ENCODE data around the gene RNPEP.
"Not testable (repeated sequence)": the region's sequence is repeated elsewhere in the genome, so short reads cannot be mapped to it uniquely, and the experiment has no call there.

The RNPEP gene

DNA sequence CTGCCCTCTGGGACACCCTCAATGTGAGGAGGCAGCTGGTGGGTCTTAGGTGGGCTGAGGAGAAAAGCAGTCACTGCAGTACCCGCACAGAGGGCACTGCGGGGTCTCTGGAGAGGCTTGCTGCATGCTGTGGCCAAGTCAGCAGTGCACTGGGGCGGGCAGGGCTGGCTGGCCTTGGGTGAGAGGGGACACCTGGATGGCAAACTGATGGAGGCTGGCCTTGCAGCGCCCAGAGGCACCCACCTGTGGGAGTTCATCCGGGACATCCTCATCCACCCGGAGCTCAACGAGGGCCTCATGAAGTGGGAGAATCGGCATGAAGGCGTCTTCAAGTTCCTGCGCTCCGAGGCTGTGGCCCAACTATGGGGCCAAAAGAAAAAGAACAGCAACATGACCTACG lies 31.2 kb downstream of the RNPEP start:
- H3K4me3 ChIP-seq (ENCODE audit: low read length), result no peak overlapping the region
- no peaks in the 10 kb centered on the region for H3K27me3 ChIP-seq (ENCODE audit: control insufficient read depth, insufficient read depth, low read length)
- no peak overlapping the region for H3K9ac ChIP-seq (ENCODE audit: low read length)
- no peaks in the 10 kb centered on the region for H3K9me3 ChIP-seq (ENCODE audit: control insufficient read depth, low read depth, low read length)
- H3K27ac ChIP-seq (ENCODE audit: low read length), result no peak overlapping the region
- peaks cover 20% of the 10 kb centered on the region for H3K4me1 ChIP-seq (ENCODE audit: control insufficient read depth, low read depth, low read length)
- H3K36me3 ChIP-seq (ENCODE audit: control insufficient read depth, low read depth, low read length), result peaks cover 14% of the 10 kb centered on the region

DNA sequence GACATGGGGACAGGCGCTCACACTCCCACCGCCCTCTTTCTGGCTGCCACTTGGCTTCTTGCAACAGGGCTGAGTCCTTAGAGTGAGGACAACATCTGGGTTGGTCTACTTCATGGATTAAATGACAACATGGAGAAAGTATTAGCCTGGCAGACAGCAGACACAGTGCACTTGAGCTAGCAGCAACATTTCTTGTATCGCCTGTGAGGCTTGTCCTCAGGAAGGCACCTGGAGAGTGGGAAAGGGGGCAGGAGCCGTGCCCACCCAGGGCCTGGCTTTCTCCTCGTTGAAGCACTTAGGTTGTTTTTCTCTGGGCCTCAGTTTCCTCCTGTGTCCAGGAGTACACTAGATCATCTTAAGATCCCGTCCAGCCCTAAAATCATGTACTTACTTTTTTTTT lies 31.6 kb downstream of the RNPEP start:
- H3K4me3 ChIP-seq (ENCODE audit: low read length), result no peak overlapping the region
- H3K27ac ChIP-seq (ENCODE audit: low read length), result no peak overlapping the region
- H3K27me3 ChIP-seq (ENCODE audit: control insufficient read depth, insufficient read depth, low read length), result no peaks in the 10 kb centered on the region
- no peak overlapping the region for H3K9ac ChIP-seq (ENCODE audit: low read length)
- peaks cover 14% of the 10 kb centered on the region for H3K36me3 ChIP-seq (ENCODE audit: control insufficient read depth, low read depth, low read length)
- H3K4me1 ChIP-seq (ENCODE audit: control insufficient read depth, low read depth, low read length), result peaks cover 16% of the 10 kb centered on the region
- no peaks in the 10 kb centered on the region for H3K9me3 ChIP-seq (ENCODE audit: control insufficient read depth, low read depth, low read length)

DNA sequence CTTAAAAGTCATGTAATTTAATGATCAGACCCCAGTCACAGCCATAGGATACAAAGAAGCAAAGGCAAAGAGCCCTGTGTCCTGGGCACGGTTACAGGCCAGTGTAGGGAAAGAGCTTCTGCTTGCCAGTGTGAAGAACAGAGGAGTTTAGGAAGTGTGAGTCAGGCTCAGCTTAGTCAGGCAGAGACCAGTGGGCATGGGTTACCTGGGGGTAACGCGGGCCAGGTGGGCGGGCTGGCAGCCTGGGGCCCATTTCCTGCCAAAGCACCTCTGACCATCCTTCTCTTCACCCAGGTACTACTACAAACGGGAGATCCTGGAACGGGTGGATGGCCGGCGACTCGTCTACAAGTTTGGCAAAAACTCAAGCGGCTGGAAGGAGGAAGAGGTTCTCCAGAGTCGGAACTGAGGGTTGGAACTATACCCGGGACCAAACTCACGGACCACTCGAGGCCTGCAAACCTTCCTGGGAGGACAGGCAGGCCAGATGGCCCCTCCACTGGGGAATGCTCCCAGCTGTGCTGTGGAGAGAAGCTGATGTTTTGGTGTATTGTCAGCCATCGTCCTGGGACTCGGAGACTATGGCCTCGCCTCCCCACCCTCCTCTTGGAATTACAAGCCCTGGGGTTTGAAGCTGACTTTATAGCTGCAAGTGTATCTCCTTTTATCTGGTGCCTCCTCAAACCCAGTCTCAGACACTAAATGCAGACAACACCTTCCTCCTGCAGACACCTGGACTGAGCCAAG lies 32.6 kb downstream of the RNPEP start:
- Histone ChIP-seq H3K27ac (ENCODE audit: low read length) (no peak overlapping the region), H3K4me1 (ENCODE audit: control insufficient read depth, low read depth, low read length) (peaks cover 7% of the 10 kb centered on the region), H3K4me3 (ENCODE audit: low read length) (no peak overlapping the region), H3K9me3 (ENCODE audit: control insufficient read depth, low read depth, low read length) (no peaks in the 10 kb centered on the region), H3K9ac (ENCODE audit: low read length) (no peak overlapping the region), H3K27me3 (ENCODE audit: control insufficient read depth, insufficient read depth, low read length) (no peaks in the 10 kb centered on the region), H3K36me3 (ENCODE audit: control insufficient read depth, low read depth, low read length) (peaks cover 14% of the 10 kb centered on the region)

DNA sequence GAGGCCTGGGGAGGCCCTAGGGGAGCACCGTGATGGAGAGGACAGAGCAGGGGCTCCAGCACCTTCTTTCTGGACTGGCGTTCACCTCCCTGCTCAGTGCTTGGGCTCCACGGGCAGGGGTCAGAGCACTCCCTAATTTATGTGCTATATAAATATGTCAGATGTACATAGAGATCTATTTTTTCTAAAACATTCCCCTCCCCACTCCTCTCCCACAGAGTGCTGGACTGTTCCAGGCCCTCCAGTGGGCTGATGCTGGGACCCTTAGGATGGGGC lies 33.2 kb downstream of the RNPEP start:
- Histone ChIP-seq H3K36me3 (ENCODE audit: control insufficient read depth, low read depth, low read length) (peaks cover 14% of the 10 kb centered on the region), H3K27ac (ENCODE audit: low read length) (no peak overlapping the region), H3K9me3 (ENCODE audit: control insufficient read depth, low read depth, low read length) (no peaks in the 10 kb centered on the region), H3K9ac (ENCODE audit: low read length) (no peak overlapping the region), H3K27me3 (ENCODE audit: control insufficient read depth, insufficient read depth, low read length) (no peaks in the 10 kb centered on the region), H3K4me3 (ENCODE audit: low read length) (no peak overlapping the region), H3K4me1 (ENCODE audit: control insufficient read depth, low read depth, low read length) (peaks cover 6% of the 10 kb centered on the region)

DNA sequence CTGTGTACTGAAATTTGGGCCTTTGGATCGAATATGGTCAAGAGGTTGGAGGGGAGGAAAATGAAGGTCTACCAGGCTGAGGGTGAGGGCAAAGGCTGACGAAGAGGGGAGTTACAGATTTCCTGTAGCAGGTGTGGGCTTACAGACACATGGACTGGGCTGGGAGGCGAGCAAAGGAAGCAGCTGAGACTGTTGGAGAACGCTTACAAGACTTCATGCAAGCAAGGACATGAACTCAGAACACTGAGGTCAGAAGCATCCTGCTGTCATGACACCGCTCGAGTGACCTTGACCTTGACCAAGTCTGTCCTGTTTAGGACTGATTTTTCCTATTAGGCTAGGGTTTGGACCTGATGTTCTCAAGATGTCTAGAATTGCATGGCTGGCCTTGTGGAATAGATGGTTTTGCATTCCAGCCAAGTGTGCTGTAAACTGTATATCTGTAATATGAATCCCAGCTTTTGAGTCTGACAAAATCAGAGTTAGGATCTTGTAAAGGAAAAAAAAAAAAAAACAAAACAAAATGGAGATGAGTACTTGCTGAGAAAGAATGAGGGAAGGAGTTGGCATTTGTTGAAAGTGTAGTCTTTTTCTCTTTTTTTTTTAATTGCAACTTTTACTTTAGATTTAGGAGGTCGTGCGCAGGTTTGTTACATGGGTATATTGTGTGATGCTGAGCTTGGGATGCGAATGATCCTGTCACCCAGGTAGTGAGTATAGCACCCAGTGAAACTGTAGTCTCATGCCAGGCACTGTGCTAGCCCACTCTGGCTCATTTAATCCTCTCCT lies 33.8 kb downstream of the RNPEP start:
- Histone ChIP-seq H3K4me1 (ENCODE audit: control insufficient read depth, low read depth, low read length) (peaks cover under 1% of the 10 kb centered on the region), H3K4me3 (ENCODE audit: low read length) (no peak overlapping the region), H3K27ac (ENCODE audit: low read length) (no peak overlapping the region), H3K27me3 (ENCODE audit: control insufficient read depth, insufficient read depth, low read length) (no peaks in the 10 kb centered on the region), H3K9me3 (ENCODE audit: control insufficient read depth, low read depth, low read length) (no peaks in the 10 kb centered on the region), H3K9ac (ENCODE audit: low read length) (no peak overlapping the region), H3K36me3 (ENCODE audit: control insufficient read depth, low read depth, low read length) (peaks cover 14% of the 10 kb centered on the region)

DNA sequence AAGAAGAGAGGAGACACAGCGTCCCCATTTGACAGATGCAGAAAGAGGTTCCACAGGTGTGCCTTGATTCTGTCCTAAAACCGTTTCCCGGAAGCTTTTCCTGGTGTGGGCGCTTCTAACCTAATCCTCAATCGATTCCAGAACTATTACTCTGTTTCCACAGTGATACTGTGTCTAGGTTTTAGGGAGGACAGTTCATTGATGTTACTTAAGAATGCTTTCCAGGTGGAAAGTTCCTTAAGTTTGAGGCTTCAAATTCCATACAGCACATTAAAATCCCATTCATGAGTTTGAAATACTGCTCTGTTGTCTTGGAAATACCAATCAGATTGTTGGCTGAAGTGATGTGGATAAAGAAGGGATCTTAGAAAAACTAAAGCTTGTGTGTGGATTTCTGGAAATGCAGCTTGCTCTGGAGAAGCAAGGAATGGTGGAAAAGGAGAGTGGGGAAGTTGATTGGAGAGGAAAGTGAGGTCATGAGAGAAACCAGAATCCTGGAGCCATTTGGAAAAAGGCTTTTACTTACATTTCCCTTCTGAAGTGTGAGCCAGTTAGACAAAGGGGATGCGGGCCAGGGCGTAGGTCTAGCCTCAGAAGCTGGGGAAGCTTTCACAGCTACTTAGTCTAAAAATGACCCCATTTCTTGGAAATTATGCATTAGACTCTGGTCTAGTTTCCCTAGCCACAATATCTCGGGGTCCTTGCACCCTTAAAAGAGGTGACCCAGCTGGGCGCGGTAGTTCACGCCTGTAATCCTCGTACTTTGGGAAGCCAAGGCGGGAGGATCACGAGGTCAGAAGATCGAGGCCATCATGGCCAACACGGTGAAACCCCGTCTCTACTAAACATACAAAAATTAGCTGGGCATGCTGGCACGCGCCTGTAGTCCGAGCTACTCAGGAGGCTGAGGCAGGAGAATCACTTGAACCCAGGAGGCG lies 34.6 kb downstream of the RNPEP start:
- Histone ChIP-seq H3K9me3 (ENCODE audit: control insufficient read depth, low read depth, low read length) (no peaks in the 10 kb centered on the region), H3K27me3 (ENCODE audit: control insufficient read depth, insufficient read depth, low read length) (no peaks in the 10 kb centered on the region), H3K9ac (ENCODE audit: low read length) (no peak overlapping the region), H3K4me1 (ENCODE audit: control insufficient read depth, low read depth, low read length) (no peaks in the 10 kb centered on the region), H3K27ac (ENCODE audit: low read length) (no peak overlapping the region), H3K4me3 (ENCODE audit: low read length) (no peak overlapping the region), H3K36me3 (ENCODE audit: control insufficient read depth, low read depth, low read length) (peaks cover 14% of the 10 kb centered on the region)

DNA sequence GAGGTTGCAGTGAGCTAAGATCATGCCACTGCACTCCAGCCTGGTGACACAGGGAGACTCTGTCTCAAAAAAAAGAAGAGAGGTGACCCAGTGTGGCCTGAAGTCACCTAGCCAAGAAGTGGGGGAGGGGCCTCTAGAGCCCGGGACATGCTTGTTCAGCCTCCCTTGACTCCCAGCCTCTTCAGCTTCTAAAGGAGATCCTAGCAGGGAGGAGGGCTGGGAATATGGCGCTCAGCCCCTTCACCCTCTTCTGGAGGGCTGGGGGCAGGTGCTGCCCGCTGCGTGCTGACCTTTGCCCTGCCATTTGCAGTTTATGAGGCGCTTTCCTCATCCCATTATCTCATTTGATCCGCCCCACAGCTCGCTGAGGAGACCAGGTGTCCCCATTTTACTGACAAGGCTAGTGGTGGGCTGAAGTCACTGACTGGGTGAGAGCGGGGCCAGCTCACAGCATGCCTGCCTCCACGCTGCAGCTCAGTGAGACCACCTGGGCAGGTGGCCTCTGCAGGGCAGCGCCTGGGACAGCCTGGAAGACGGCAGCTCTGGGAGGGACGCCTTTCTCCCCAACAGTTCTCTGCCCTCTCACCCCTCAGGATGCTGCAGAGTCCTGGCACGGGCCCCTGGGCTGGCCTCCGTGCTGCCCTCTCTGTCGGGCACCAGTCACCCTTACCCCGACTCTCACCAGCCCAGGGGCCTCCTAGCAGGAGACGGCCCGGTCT lies 35.5 kb downstream of the RNPEP start:
- H3K9ac ChIP-seq (ENCODE audit: low read length), result no peak overlapping the region
- H3K4me1 ChIP-seq (ENCODE audit: control insufficient read depth, low read depth, low read length), result no peaks in the 10 kb centered on the region
- H3K27ac ChIP-seq (ENCODE audit: low read length), result no peak overlapping the region
- no peaks in the 10 kb centered on the region for H3K27me3 ChIP-seq (ENCODE audit: control insufficient read depth, insufficient read depth, low read length)
- no peaks in the 10 kb centered on the region for H3K9me3 ChIP-seq (ENCODE audit: control insufficient read depth, low read depth, low read length)
- H3K36me3 ChIP-seq (ENCODE audit: control insufficient read depth, low read depth, low read length), result peaks cover 14% of the 10 kb centered on the region
- no peak overlapping the region for H3K4me3 ChIP-seq (ENCODE audit: low read length)

DNA sequence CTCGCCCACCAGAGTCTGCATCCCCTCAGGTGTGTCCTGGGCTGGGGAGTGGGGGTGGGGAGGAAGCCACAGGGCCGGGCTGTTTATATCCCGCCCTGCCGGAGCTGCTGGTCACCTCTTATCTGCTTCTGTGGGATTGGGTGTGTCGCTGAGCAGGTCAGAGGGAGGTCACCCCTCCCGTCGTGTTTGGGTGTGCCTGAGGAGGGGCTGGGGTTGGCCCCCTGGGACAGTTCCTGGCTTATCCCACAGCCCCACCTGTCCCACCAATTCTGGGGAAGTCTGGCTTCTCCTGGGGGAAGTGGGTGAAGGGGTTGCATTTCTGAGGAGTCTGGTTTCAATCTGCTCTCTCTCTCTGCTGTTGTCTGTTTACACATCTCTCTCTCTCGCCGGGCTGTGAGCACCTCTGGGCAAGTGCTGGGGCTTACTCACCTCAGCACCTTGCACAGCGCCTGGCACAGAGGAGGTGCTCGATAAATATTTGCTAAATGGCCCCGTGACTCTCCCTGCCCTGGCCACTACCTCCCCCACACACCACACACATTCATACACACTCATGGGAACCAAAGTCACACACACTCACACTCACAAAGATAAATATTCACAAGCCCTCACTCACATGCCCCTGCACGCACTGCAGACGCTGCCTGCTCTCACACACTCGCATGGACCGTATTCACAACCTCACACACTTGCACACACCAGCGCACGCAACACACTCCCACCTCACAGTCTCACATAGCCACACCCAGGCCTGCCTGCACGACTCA lies 36.2 kb downstream of the RNPEP start:
- Histone ChIP-seq H3K9me3 (ENCODE audit: control insufficient read depth, low read depth, low read length) (no peaks in the 10 kb centered on the region), H3K27me3 (ENCODE audit: control insufficient read depth, insufficient read depth, low read length) (no peaks in the 10 kb centered on the region), H3K4me1 (ENCODE audit: control insufficient read depth, low read depth, low read length) (no peaks in the 10 kb centered on the region), H3K36me3 (ENCODE audit: control insufficient read depth, low read depth, low read length) (peaks cover 10% of the 10 kb centered on the region), H3K27ac (ENCODE audit: low read length) (no peak overlapping the region), H3K4me3 (ENCODE audit: low read length) (no peak overlapping the region), H3K9ac (ENCODE audit: low read length) (no peak overlapping the region)

DNA sequence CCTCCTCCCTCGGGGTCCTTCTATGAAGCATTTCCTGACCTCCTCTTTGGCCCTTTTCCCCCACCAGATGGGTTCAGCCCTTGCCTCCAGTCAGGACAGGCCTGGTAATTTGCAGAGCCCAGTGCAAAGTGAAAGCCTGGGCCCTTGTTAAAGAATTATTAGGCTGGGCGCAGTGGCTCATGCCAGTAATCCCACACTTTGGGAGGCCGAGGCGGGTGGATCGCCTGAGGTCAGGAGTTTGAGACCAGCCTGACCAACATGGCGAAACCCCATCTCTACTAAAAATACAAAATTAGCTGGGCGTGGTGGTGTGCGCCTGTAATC lies 36.7 kb downstream of the RNPEP start:
- not testable (repeated sequence) for H3K27ac ChIP-seq (ENCODE audit: low read length); H3K4me1 ChIP-seq (ENCODE audit: control insufficient read depth, low read depth, low read length); H3K4me3 ChIP-seq (ENCODE audit: low read length); H3K27me3 ChIP-seq (ENCODE audit: control insufficient read depth, insufficient read depth, low read length); H3K36me3 ChIP-seq (ENCODE audit: control insufficient read depth, low read depth, low read length); H3K9ac ChIP-seq (ENCODE audit: low read length); H3K9me3 ChIP-seq (ENCODE audit: control insufficient read depth, low read depth, low read length)

DNA sequence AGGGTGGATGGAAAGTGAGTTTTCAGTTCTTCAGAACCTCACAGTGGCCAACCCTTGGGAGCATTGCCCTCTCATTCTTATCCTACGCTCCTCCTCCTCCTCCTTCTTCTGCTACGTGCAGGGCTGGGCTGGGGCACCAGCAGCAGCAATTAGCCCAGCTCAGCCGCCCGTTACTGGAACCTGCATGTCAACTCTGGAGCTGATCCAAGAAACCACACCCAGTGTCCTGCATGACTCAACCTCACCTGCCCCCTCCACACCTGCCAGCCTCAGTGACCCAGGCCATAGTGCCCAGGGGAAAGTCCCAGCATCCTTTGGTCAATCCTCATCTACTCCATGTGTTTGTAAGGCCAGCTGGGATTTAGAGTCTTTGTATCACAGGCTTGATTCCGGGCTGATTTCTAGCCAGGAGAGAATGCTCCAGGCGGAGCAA lies 40.6 kb downstream of the RNPEP start:
- Histone ChIP-seq H3K9me3 (ENCODE audit: control insufficient read depth, low read depth, low read length) (no peaks in the 10 kb centered on the region), H3K27me3 (ENCODE audit: control insufficient read depth, insufficient read depth, low read length) (no peaks in the 10 kb centered on the region), H3K4me3 (ENCODE audit: low read length) (no peak overlapping the region), H3K27ac (ENCODE audit: low read length) (no peak overlapping the region), H3K36me3 (ENCODE audit: control insufficient read depth, low read depth, low read length) (no peaks in the 10 kb centered on the region), H3K4me1 (ENCODE audit: control insufficient read depth, low read depth, low read length) (no peaks in the 10 kb centered on the region), H3K9ac (ENCODE audit: low read length) (no peak overlapping the region)
